SK-N-SH (cell line): Measurements from ENCODE around the gene PGLYRP4.

ENCODE experiments used
- CHD2 ChIP-seq: fragments of 150-350 bp; IDR thresholded peaks from 2 replicates; pipeline ENCODE4 v1.6.1; 2018; ENCODE audit warnings: low read length; ENCODE audit not compliant: partially characterized antibody
- EP300 ChIP-seq, 2 experiments: IDR thresholded peaks; 2 replicates each; pipeline versions ENCODE4 v1.4.0 to v1.6.1; 2012; ENCODE audit warnings: borderline replicate concordance in 1 of 2, low read depth in 1 of 2, low read length in 1 of 2
- EZH2phosphoT487 ChIP-seq: fragments of 200-600 bp; sonication (generic); IDR thresholded peaks from 2 replicates; pipeline ENCODE4 v1.6.1; 2017; ENCODE audit warnings: low read depth, mixed run types, mild to moderate bottlenecking, antibody characterized with exemption, moderate library complexity, borderline replicate concordance
- FOXJ3 ChIP-seq: sonication (generic); formaldehyde crosslinking; IDR thresholded peaks from 2 replicates; pipeline ENCODE4 v1.5.1; 2020; ENCODE audit warnings: mild to moderate bottlenecking, missing genetic modification reagents
- GABPA ChIP-seq: IDR thresholded peaks from 2 replicates; pipeline ENCODE4 v1.4.0; 2012; ENCODE audit warnings: low read depth, mild to moderate bottlenecking
- POLR2AphosphoS5 ChIP-seq: IDR thresholded peaks from 2 replicates; pipeline ENCODE4 v1.6.1; 2012; ENCODE audit warnings: low read depth, low read length
- RFX5 ChIP-seq: IDR thresholded peaks from 2 replicates; pipeline ENCODE4 v1.6.1; 2012; ENCODE audit warnings: mild to moderate bottlenecking, improper control_type of control experiment, low read length
- YY1 ChIP-seq: IDR thresholded peaks from 2 replicates; pipeline ENCODE4 v1.4.0; 2012; ENCODE audit warnings: low read depth, mild to moderate bottlenecking
- TF ChIP-seq, protein P1 (sequence below): fragments of 200-600 bp; sonication (generic); IDR thresholded peaks from 2 replicates; pipeline ENCODE4 v1.6.1; 2017; ENCODE audit warnings: antibody characterized with exemption, mild to moderate bottlenecking, moderate library complexity
- TF ChIP-seq, protein P2 (sequence below): IDR thresholded peaks from 2 replicates; pipeline ENCODE4; 2012
- TF ChIP-seq, protein P3 (sequence below): fragments of 150-350 bp; IDR thresholded peaks from 2 replicates; pipeline ENCODE4 v1.6.1; 2017; ENCODE audit warnings: antibody characterized with exemption, low read length, low read depth, borderline replicate concordance
- TF ChIP-seq, protein P4 (sequence below): IDR thresholded peaks from 2 replicates; pipeline ENCODE4 v1.6.1; 2012; ENCODE audit warnings: mild to moderate bottlenecking, low read depth, low read length, moderate library complexity
- TF ChIP-seq, protein P5 (sequence below): fragments of 150-350 bp; IDR thresholded peaks from 2 replicates; pipeline ENCODE4 v1.6.1; 2016; ENCODE audit warnings: mild to moderate bottlenecking, low read depth, low read length

DNA sequence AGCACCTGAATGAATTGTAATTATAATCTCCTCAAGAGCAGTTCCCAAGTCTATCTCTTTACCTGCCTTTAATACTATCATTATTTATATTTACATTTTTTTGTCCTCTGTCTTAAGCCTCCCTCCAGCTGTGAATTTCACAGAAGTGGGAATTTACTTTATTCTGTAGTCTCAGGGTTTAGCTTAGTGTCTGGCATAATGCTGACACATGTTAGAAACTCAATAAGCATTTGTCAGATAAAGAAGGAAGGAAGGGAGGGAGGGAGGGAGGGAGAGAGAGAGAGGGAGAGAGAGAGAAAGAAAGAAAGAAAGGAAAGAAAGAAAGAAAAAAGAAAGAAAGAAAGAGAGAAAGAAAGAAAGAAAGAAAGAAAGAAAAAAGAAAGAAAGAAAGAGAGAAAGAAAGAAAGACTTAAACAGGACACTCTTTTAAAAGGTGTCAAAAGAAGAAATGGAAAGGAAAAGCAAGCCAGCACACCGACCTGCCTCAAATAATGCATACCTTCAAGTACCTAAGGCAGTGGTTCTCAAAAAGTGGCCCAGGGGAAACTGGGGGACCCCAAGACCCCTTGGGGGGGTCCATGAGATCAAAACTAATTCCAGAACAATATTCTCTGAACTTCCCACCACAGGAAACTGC lies 1.8 kb upstream of the PGLYRP4 start:
- TF ChIP-seq, protein P1, sequence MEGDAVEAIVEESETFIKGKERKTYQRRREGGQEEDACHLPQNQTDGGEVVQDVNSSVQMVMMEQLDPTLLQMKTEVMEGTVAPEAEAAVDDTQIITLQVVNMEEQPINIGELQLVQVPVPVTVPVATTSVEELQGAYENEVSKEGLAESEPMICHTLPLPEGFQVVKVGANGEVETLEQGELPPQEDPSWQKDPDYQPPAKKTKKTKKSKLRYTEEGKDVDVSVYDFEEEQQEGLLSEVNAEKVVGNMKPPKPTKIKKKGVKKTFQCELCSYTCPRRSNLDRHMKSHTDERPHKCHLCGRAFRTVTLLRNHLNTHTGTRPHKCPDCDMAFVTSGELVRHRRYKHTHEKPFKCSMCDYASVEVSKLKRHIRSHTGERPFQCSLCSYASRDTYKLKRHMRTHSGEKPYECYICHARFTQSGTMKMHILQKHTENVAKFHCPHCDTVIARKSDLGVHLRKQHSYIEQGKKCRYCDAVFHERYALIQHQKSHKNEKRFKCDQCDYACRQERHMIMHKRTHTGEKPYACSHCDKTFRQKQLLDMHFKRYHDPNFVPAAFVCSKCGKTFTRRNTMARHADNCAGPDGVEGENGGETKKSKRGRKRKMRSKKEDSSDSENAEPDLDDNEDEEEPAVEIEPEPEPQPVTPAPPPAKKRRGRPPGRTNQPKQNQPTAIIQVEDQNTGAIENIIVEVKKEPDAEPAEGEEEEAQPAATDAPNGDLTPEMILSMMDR, result no peak
- TF ChIP-seq RFX5 (no peak), EZH2phosphoT487 (no peak), YY1 (no peak), GABPA (no peak), FOXJ3 (CRISPR knock-in tag) (no peak), CHD2 (no peak), EP300 (IDR thresholded peaks at IDR 0.05; ENCODE audit: borderline replicate concordance in 1 of 2, low read depth in 1 of 2, low read length in 1 of 2) (no peak), POLR2AphosphoS5 (no peak)
- TF ChIP-seq, protein P2, sequence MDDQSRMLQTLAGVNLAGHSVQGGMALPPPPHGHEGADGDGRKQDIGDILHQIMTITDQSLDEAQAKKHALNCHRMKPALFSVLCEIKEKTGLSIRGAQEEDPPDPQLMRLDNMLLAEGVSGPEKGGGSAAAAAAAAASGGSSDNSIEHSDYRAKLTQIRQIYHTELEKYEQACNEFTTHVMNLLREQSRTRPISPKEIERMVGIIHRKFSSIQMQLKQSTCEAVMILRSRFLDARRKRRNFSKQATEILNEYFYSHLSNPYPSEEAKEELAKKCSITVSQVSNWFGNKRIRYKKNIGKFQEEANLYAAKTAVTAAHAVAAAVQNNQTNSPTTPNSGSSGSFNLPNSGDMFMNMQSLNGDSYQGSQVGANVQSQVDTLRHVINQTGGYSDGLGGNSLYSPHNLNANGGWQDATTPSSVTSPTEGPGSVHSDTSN, result no peak
- TF ChIP-seq, protein P3, sequence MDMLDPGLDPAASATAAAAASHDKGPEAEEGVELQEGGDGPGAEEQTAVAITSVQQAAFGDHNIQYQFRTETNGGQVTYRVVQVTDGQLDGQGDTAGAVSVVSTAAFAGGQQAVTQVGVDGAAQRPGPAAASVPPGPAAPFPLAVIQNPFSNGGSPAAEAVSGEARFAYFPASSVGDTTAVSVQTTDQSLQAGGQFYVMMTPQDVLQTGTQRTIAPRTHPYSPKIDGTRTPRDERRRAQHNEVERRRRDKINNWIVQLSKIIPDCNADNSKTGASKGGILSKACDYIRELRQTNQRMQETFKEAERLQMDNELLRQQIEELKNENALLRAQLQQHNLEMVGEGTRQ, result no peak
- TF ChIP-seq, protein P4, sequence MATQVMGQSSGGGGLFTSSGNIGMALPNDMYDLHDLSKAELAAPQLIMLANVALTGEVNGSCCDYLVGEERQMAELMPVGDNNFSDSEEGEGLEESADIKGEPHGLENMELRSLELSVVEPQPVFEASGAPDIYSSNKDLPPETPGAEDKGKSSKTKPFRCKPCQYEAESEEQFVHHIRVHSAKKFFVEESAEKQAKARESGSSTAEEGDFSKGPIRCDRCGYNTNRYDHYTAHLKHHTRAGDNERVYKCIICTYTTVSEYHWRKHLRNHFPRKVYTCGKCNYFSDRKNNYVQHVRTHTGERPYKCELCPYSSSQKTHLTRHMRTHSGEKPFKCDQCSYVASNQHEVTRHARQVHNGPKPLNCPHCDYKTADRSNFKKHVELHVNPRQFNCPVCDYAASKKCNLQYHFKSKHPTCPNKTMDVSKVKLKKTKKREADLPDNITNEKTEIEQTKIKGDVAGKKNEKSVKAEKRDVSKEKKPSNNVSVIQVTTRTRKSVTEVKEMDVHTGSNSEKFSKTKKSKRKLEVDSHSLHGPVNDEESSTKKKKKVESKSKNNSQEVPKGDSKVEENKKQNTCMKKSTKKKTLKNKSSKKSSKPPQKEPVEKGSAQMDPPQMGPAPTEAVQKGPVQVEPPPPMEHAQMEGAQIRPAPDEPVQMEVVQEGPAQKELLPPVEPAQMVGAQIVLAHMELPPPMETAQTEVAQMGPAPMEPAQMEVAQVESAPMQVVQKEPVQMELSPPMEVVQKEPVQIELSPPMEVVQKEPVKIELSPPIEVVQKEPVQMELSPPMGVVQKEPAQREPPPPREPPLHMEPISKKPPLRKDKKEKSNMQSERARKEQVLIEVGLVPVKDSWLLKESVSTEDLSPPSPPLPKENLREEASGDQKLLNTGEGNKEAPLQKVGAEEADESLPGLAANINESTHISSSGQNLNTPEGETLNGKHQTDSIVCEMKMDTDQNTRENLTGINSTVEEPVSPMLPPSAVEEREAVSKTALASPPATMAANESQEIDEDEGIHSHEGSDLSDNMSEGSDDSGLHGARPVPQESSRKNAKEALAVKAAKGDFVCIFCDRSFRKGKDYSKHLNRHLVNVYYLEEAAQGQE, result no peak
- TF ChIP-seq, protein P5, sequence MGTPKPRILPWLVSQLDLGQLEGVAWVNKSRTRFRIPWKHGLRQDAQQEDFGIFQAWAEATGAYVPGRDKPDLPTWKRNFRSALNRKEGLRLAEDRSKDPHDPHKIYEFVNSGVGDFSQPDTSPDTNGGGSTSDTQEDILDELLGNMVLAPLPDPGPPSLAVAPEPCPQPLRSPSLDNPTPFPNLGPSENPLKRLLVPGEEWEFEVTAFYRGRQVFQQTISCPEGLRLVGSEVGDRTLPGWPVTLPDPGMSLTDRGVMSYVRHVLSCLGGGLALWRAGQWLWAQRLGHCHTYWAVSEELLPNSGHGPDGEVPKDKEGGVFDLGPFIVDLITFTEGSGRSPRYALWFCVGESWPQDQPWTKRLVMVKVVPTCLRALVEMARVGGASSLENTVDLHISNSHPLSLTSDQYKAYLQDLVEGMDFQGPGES, result no peak
